K562 (cell line): Measurements from ENCODE around the gene EVI5. TPM values are rescaled to one million over a fixed set of nuclear protein-coding genes. Genes with fewer than 3 reads are reported as not detected.

ENCODE experiments used
- ARID2 ChIP-seq: fragments of 450-650 bp; IDR thresholded peaks from 2 replicates; pipeline ENCODE4 v1.6.1; 2017; ENCODE audit warnings: antibody characterized with exemption, mild to moderate bottlenecking
- ATF7 ChIP-seq: fragments of 450-650 bp; IDR thresholded peaks from 2 replicates; pipeline ENCODE4 v1.7.1; 2014; ENCODE audit warnings: mild to moderate bottlenecking, moderate library complexity
- KLF6 ChIP-seq: fragments of 250-450 bp; sonication (Bioruptor Pico); IDR thresholded peaks from 2 replicates; pipeline ENCODE4 v1.4.0; 2020; ENCODE audit warnings: mild to moderate bottlenecking, moderate library complexity, borderline replicate concordance
- MAFK ChIP-seq: IDR thresholded peaks from 2 replicates; pipeline ENCODE4 v1.6.1; 2011; ENCODE audit warnings: low read length, improper control_type of control experiment
- MGA ChIP-seq: fragments of 450-650 bp; IDR thresholded peaks from 2 replicates; pipeline ENCODE4 v1.6.1; 2016; ENCODE audit warnings: mild to moderate bottlenecking, moderate library complexity
- NCOA2 ChIP-seq, 2 experiments: fragments of 450-650 bp; IDR thresholded peaks; 2 replicates each; pipeline ENCODE4 v1.6.1; 2018; ENCODE audit warnings: mild to moderate bottlenecking in 2 of 2, moderate library complexity in 1 of 2; ENCODE audit not compliant: partially characterized antibody in 2 of 2
- PML ChIP-seq: IDR thresholded peaks from 2 replicates; pipeline ENCODE4 v1.6.1; 2012; ENCODE audit warnings: low read length, inconsistent platforms
- POLR2AphosphoS2 ChIP-seq: IDR thresholded peaks from 2 replicates; pipeline ENCODE4 v1.6.1; 2012; ENCODE audit warnings: low read length, improper control_type of control experiment
- SNIP1 ChIP-seq: fragments of 450-650 bp; IDR thresholded peaks from 2 replicates; pipeline ENCODE4 v1.7.1; 2017; ENCODE audit warnings: low read depth, mild to moderate bottlenecking
- TARDBP ChIP-seq: fragments of 450-650 bp; IDR thresholded peaks from 2 replicates; pipeline ENCODE4 v1.6.1; 2016
- ZNF512 ChIP-seq: IDR thresholded peaks from 2 replicates; pipeline ENCODE4 v1.6.1; 2016; ENCODE audit warnings: missing genetic modification characterization, missing compliant biosample characterization
- ZNF551 ChIP-seq: fragments of 250-450 bp; sonication (Bioruptor Pico); IDR thresholded peaks from 2 replicates; pipeline ENCODE4 v1.5.0; 2021; ENCODE audit warnings: mild to moderate bottlenecking, moderate library complexity
- polyA plus RNA-seq, 8 experiments: library from polyadenylated mRNA; depleted of rRNA in 4 of 8; stranded (reverse) in 5 of 8; unstranded in 3 of 8; fragments of >200 nt; fragmentation: Nextera tagmentation in 2 of 8; fragmentation: Illumina TruSeq in 1 of 8; extraction: Ambion mirVana in 2 of 8; extraction: Trizol in 1 of 8; gene quantifications; 2 replicates each; pipeline versions ENCODE4 v1.2.1 to v1.2.3, GENCODE V29; 2011 to 2014; ENCODE audit warnings: inconsistent platforms in 1 of 8, missing spikeins in 1 of 8
- total RNA-seq, 7 experiments: library from RNA; depleted of rRNA in 6 of 7; stranded (reverse); fragments of >200 nt in 6 of 7; fragmentation: Illumina TruSeq in 2 of 7; extraction: Trizol in 2 of 7; gene quantifications; 2 replicates each; pipeline versions ENCODE4 v1.2.1 to v1.2.3, GENCODE V29; 2011 to 2021; ENCODE audit warnings: low replicate concordance in 1 of 7
- TF ChIP-seq, protein P1 (sequence below): fragments of 450-650 bp; formaldehyde crosslinking; IDR thresholded peaks from 2 replicates; pipeline ENCODE4 v1.4.0; 2022; ENCODE audit warnings: mild to moderate bottlenecking, moderate library complexity

The EVI5 gene
- total and polyA plus RNA-seq, 9 of the 15 experiments (the other 6 are each of a cell fraction or from before 2014, with no cell fraction given): 1.7 to 50.1 (median 13.7) TPM

GRCh38 chr1:92831762-92832536, 47.0 kb upstream of the EVI5 start, which contains the start of gene RPL5 (continued):
- TF ChIP-seq ZNF512 (tag) (no peak), MAFK (no peak), ARID2 (no peak), ATF7 (peak; percentile 93), SNIP1 (no peak), NCOA2 (IDR thresholded peaks at IDR 0.05; ENCODE audit: partially characterized antibody in 2 of 2) (no peak), ZNF551 (CRISPR knock-in tag) (no peak), MGA (peak; percentile 85), PML (peak; percentile 96), POLR2AphosphoS2 (peak; percentile 78; the same call in 1 of the 2 replicates), KLF6 (CRISPR knock-in tag) (peak; percentile 83), TARDBP (peak; percentile 77; the same call in 1 of the 2 replicates)
- TF ChIP-seq, protein P1, sequence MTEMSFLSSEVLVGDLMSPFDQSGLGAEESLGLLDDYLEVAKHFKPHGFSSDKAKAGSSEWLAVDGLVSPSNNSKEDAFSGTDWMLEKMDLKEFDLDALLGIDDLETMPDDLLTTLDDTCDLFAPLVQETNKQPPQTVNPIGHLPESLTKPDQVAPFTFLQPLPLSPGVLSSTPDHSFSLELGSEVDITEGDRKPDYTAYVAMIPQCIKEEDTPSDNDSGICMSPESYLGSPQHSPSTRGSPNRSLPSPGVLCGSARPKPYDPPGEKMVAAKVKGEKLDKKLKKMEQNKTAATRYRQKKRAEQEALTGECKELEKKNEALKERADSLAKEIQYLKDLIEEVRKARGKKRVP (CRISPR knock-in tag): no peak
